NCI-H446 (cell line): ENCODE results near the gene AQP5.

Source experiments
- DNase-seq, 2 experiments: peaks; one replicate each; lab custom pipeline; 2025; lab: John Stamatoyannopoulos, UW

The AQP5 gene

GRCh38 chr12:49950273-49951251, 11.1 kb upstream of the AQP5 start, which contains the start of gene AQP2:
TSS of gene AQP2 (plus strand) at chr12:49950737. CDS start at chr12:49950831, 94 bp downstream.
- DNase-seq = no peak

- DNase-seq = no peak
Observed at GRCh38 chr12:49951411-49952240, 10.0 kb upstream of the AQP5 start.

- DNase-seq = no peak
Observed at GRCh38 chr12:49952391-49953055, 9.1 kb upstream of the AQP5 start.

- no peak for DNase-seq
Observed at GRCh38 chr12:49953151-49953550, 8.5 kb upstream of the AQP5 start.

- no peak for DNase-seq
Observed at GRCh38 chr12:49953961-49954846, 7.5 kb upstream of the AQP5 start.

GRCh38 chr12:49954863-49955830, 6.5 kb upstream of the AQP5 start:
- no peak for DNase-seq

- no peak for DNase-seq
Observed at GRCh38 chr12:49955899-49956662, 5.6 kb upstream of the AQP5 start.

- DNase-seq = no peak
Observed at GRCh38 chr12:49956663-49957569, 4.8 kb upstream of the AQP5 start.

GRCh38 chr12:49957570-49957967, 4.1 kb upstream of the AQP5 start:
- DNase-seq = no peak

GRCh38 chr12:49959685-49960473, 1.8 kb upstream of the AQP5 start:
- DNase-seq = no peak

GRCh38 chr12:49960474-49961110, 1.1 kb upstream of the AQP5 start:
- no peak for DNase-seq

GRCh38 chr12:49961993-49962764, 507 bp downstream of the AQP5 start:
- no peak for DNase-seq

GRCh38 chr12:49962861-49963765, 1.4 kb downstream of the AQP5 start:
- DNase-seq = peak in 1 of 2 experiments; percentile 79

- no peak for DNase-seq
Observed at GRCh38 chr12:49963976-49964815, 2.5 kb downstream of the AQP5 start.
